Activated T-cell treated with anti-CD3 and anti-CD28 coated beads, Interleukin-2, amount 50 U/mL, for 24 hours (primary cell): ENCODE measurements around the gene TAOK3.

Experiments
- DNase-seq: peaks from one replicate; pipeline ENCODE4 v3.0.0-alpha.2; 2020
- H3K27ac Mint-ChIP-seq: 2 replicates; pipeline ENCODE4 v1.8.0; 2020; ENCODE audit warnings: mild to moderate bottlenecking, mixed read lengths
- H3K27me3 Mint-ChIP-seq: 2 replicates; pipeline ENCODE4 v1.8.0; 2020; ENCODE audit warnings: mixed read lengths
- H3K36me3 Mint-ChIP-seq: 2 replicates; pipeline ENCODE4 v1.8.0; 2020; ENCODE audit warnings: low read depth, mixed read lengths
- H3K4me1 Mint-ChIP-seq: 2 replicates; pipeline ENCODE4 v1.8.0; 2020; ENCODE audit warnings: low read depth, mixed read lengths
- H3K4me3 Mint-ChIP-seq: 2 replicates; pipeline ENCODE4 v1.8.0; 2020; ENCODE audit warnings: mild to moderate bottlenecking, moderate library complexity, mixed read lengths
- H3K9me3 Mint-ChIP-seq: 2 replicates; pipeline ENCODE4 v1.8.0; 2020; ENCODE audit warnings: mixed read lengths

Gene TAOK3

DNA sequence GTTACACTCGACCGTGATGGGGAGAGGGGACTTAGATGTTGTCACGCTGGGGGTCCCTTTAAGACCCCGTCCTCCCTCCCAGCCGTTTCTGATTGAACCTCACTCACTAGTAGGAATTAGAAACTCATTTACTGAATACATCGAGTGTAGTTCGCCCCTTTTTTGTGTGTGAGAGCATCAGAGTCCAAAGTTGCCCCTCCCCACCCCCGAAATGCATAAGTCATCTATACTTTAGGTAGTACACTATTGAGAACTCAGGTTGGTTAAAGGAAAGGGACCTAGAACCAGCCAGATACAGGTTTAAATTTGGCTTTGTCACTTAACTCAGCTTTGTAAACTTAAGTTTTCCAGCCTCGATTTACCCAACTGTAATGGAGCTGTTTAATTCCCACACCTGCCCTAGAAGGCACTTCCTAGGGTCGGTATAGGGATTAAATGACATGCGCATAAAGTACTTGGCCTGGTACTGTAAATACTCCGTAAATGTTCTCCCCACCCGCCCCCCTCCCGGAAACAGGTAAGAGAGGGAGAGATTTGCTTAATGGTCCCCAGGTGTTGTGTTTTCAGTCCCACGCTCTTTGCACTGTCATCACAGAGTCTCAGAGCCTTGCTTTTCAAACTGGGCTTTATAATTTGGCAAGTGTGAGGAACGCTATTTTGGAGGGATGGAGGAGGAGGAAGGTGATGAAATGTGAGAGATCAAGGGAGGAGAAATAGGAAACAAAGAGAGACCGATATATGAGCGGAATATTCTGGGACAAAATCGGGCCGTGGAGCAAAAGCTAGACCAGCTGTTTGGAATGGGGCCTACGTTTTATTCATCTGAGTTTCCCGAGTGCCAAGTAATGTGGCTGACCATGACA is 4.5 kb upstream of the TAOK3 start:
- Mint-ChIP-seq H3K9me3 (no peaks in the 10 kb centered on the region), H3K36me3 (peaks cover 40% of the 10 kb centered on the region), H3K4me1 (peaks cover 40% of the 10 kb centered on the region), H3K27me3 (no peaks in the 10 kb centered on the region), H3K27ac (peak overlapping the region; percentile 100), H3K4me3 (peak overlapping the region; percentile 92)
- DNase-seq, result no peak

DNA sequence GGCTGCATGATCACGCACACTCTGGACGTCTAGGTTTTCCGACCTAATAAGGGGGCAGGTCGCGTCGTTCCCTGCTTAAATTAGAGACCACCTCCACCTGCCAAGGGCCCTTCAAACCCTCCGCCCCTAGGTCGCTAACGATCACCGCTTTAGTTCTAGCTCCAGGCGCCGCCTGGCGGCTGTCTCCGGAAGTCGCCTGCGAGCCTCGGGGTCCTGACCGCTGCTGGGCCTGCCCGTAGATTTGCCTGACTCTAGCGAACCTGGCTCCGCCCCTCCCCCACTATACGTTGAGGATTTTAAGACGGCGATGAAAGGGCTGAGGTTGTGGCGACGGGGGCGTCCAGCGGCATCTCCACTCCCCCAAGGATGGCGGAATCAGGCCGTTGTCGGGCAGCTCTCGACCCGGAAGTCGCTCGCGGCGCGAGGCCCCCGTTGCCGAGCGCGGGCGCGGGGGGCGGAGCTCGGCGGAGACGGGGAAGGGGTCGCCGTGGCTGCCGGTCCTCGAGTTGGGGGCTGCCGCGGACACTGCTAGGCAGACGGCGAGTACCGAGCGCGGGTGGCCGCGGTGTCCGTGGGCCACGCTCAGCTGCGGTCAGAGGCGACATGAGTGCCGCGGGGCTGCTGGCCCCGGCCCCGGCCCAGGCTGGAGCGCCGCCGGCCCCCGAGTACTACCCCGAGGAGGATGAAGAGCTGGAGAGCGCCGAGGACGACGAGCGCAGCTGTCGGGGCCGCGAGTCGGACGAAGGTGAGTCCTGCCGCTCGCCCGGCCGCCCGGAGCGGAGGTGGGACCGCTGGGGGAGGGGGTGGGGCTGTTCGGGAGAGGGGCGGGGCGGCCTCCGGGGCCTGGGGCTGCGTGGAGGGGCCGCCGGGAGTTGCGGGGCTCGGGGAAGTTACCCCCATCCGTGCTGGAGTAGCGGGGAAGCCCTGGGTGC is 3.6 kb upstream of the TAOK3 start, which contains the start of gene SUDS3:
Gene SUDS3, plus strand, starts transcription at position 467 of the 932 bp plus-strand sequence. Its CDS starts 137 bp downstream, at position 604.
- Mint-ChIP-seq H3K27me3 (no peaks in the 10 kb centered on the region), H3K36me3 (peaks cover 31% of the 10 kb centered on the region), H3K4me3 (peak within 1 kb of the TSS; percentile 92), H3K9me3 (no peaks in the 10 kb centered on the region), H3K4me1 (peaks cover 40% of the 10 kb centered on the region), H3K27ac (peak within 1 kb of the TSS; percentile 100)
- peak; percentile 99 for DNase-seq

DNA sequence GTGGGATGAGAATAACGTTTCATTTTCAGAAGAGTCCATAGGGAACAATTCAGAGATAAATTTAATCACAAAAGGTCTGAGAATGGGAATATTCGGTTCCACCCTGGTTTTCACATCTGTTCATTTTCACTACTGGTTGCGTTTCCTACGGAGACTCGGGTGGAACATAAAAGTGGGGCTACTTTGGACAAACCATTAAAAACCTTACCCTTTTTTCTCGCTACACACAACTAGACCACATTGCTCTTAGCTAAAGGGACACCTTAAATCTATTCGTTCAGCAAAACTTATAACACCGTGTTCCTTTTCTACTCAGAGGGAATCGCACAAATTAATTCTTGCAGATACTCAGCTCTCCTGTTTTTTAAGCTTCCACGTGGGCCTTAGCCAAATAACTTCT is 2.6 kb upstream of the TAOK3 start:
- Mint-ChIP-seq H3K36me3 (peaks cover 22% of the 10 kb centered on the region), H3K4me1 (peaks cover 50% of the 10 kb centered on the region), H3K27me3 (no peaks in the 10 kb centered on the region), H3K27ac (peak overlapping the region; percentile 100), H3K4me3 (peak overlapping the region; percentile 92), H3K9me3 (no peaks in the 10 kb centered on the region)
- DNase-seq, result no peak

DNA sequence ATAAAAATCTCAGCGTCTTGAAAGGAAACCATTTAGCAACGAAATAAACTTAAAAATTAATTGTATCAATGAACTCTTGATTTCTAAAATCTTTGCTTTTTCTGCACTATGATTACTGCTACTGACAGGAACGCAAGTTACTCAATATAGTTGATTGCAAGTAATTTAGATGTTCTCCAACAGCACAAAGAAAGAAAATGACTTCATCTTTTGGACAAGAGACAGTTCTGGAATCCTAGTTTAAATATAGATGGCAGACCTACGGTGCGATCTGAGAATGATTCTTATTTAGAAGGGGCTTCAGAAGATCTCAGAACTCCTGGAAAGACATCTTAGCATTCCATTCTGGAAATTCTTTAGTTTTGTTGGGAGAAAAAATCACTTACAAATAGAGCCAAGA is 2.2 kb upstream of the TAOK3 start:
- Mint-ChIP-seq H3K36me3 (peaks cover 18% of the 10 kb centered on the region), H3K27ac (peak overlapping the region; percentile 12), H3K4me1 (peaks cover 51% of the 10 kb centered on the region), H3K9me3 (no peaks in the 10 kb centered on the region), H3K27me3 (no peaks in the 10 kb centered on the region), H3K4me3 (peak overlapping the region; percentile 27)
- no peak for DNase-seq

DNA sequence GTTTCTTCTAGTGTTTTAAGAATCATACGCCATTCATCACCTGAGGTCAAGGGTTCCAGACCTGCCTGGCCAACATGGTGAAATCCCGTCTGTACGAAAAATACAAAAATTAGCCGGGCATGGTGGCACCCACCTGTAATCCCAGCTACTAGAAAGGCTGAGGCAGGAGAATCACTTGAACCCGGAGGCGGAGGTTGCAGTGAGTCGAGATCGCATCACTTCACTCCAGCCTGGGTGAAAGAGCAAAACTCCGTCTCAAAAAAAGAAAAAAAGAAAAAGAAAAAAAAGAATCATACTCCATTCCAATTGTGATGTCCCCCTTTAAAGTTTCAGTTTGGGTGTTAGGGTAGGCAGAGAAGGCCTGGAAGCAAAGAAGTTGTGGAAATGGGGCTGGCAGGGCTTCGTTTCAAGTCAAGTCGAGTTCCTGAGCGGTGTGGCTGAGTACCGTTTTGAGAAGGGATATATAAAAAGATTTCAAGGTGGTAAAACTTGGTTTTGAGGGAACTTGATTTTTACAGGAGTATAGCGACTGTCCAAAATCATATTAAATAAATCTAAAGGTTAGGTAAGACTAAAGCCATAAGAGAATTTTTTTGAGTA is 1.5 kb upstream of the TAOK3 start:
- peak overlapping the region; percentile 94 for H3K27ac Mint-ChIP-seq
- H3K36me3 Mint-ChIP-seq, result peaks cover 11% of the 10 kb centered on the region
- no peak for DNase-seq

DNA sequence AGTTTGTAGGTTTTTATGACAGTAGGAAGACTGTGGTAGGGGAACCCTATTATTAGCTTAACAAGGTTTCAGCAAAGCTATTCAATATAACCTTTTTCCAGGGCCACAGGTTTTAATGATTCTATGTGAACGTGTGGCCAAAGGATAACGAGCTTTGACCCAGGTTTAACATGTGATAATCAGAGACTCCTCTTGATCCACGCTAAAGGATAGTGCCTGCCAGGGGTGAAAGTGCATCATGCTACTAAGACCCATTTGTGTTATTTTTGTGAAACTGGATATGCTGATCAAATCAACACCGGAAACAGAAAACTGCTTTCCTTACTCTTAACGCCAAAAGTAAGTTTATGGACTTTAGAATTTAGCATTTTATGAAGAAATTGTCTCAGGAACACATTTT is 909 bp upstream of the TAOK3 start:
- peaks cover 10% of the 10 kb centered on the region for H3K36me3 Mint-ChIP-seq
- no peaks in the 10 kb centered on the region for H3K9me3 Mint-ChIP-seq
- H3K4me1 Mint-ChIP-seq, result peaks cover 51% of the 10 kb centered on the region
- DNase-seq, result no peak
- H3K27ac Mint-ChIP-seq, result peak overlapping the region; percentile 94
- no peaks in the 10 kb centered on the region for H3K27me3 Mint-ChIP-seq
- H3K4me3 Mint-ChIP-seq, result peak overlapping the region; percentile 90

More for the DNA sequence above, 1.5 kb upstream of the TAOK3 start:
- Mint-ChIP-seq H3K9me3 (no peaks in the 10 kb centered on the region), H3K27me3 (no peaks in the 10 kb centered on the region), H3K4me3 (peak overlapping the region; percentile 90), H3K4me1 (peaks cover 51% of the 10 kb centered on the region)

DNA sequence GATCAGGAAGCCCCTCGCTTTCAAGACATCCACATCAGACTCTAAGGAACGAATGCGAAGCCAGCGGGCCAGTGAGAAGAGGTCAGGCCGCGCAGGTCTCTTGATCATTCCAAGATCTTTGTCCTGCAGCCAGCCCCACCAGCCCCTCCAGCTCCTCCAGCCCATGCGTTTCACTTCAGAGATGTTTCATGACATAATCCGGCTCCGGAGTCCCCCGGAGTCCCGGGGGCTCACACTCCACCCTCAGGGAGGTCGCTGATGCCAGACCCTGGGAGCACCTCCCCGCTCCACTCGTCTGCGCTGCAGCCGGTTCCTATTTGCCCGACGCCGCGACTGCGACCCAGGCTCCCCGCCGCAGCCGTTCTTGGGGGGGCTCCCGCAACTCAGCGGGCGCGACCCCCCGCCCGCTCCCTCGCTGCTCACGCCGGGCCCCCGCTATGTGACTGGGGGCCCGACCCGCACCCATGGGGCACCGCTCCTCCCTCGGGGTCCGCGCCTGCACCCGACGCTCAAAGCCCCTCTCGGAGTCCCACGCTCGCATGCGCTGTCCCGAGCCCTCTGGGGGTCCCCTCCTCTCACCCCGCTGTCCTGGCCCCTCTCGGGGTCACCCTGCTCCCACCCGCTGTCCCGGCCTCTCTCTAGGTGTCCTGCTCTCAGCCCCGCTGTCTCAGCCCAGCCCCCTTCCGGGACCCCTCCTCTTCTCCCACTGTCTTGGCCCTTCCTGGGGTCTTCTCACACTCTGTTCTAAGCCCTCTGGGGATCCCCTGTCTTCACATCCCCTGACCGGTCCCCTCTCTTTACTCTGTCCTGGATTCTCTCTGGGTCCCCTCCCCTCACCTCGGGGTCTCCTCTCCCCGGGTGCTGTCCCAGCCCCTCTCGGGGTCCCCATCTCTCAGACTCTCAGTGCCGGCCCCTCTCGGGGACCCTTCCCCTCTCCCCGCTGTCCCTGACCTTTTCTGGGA is 1.1 kb downstream of the TAOK3 start:
- H3K27ac Mint-ChIP-seq, result peak overlapping the region; percentile 40

DNA sequence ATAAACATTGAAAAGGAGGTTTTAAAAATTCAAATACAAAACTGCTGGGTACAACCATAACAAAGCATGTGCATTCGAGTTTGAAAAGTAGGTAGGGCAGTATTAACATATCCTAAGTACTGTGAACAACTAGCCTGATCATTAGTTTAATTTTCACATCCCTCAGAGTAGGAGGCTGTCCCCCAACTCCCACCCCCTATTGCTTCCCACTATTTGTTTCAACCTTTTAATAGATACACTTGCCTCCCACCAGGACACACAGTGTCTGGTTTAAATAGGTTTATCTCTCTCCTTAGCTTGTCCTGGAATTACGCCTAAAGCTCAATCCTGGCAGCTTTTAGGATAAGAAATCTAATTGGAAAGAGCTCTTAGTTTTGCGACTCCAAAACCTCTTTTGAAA is 2.1 kb downstream of the TAOK3 start:
- H3K36me3 Mint-ChIP-seq, result peaks cover 6% of the 10 kb centered on the region
- H3K27ac Mint-ChIP-seq, result no peak overlapping the region
- H3K4me1 Mint-ChIP-seq, result peaks cover 39% of the 10 kb centered on the region

More for the DNA sequence above, 1.1 kb downstream of the TAOK3 start:
- Mint-ChIP-seq H3K4me1 (peaks cover 42% of the 10 kb centered on the region), H3K27me3 (no peaks in the 10 kb centered on the region), H3K4me3 (peak overlapping the region; percentile 90), H3K9me3 (no peaks in the 10 kb centered on the region), H3K36me3 (peaks cover 9% of the 10 kb centered on the region)
- peak; percentile 37 for DNase-seq

DNA sequence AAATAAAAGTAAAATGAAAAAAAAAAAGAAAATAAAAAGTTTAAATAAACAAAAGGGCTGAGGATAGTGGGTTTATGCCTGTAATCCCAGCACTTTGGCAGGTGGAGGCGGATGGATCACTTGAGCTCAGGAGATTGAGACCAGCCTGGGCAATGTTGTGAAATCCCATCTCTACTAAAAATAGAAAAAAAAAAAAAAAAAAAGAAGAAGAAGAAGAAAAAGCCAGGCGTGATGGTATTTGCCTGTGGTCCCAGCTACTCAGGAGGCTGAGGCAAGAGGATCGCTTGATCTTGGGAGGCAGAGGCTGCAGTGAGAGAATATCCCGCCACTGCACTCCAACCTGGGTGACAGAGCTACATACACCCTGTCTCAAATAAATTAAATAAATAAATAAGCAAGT is 3.9 kb downstream of the TAOK3 start:
- Mint-ChIP-seq H3K36me3 (peaks cover 6% of the 10 kb centered on the region), H3K4me1 (peaks cover 24% of the 10 kb centered on the region), H3K27ac (no peak overlapping the region), H3K9me3 (no peaks in the 10 kb centered on the region), H3K4me3 (no peak overlapping the region), H3K27me3 (no peaks in the 10 kb centered on the region)
- no peak for DNase-seq

More for the DNA sequence above, 2.1 kb downstream of the TAOK3 start:
- no peak for DNase-seq
- Mint-ChIP-seq H3K9me3 (no peaks in the 10 kb centered on the region), H3K27me3 (no peaks in the 10 kb centered on the region), H3K4me3 (peak overlapping the region; percentile 90)

DNA sequence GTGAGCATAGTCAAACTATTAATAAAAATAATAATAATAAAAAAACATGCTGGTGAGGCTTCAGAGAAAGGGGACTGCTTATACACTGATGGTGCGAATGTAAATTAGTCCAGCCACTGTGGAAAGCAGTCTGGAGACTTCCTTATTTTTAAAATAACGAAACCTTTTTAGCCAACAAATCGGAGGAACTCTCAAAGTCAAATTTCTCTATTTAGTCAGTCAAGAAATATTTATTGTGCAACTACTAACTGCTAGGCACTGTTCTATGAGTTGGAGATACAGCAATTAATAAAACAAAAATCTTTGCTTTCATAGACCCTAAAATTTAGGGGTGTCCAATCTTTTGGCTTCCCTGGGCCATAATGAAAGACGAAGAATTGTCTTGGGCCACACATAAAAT is 10.8 kb downstream of the TAOK3 start:
- peaks cover 11% of the 10 kb centered on the region for H3K36me3 Mint-ChIP-seq
- H3K4me1 Mint-ChIP-seq, result peaks cover 27% of the 10 kb centered on the region
- H3K27ac Mint-ChIP-seq, result no peak overlapping the region
- no peaks in the 10 kb centered on the region for H3K27me3 Mint-ChIP-seq
- no peak for DNase-seq
- H3K9me3 Mint-ChIP-seq, result no peaks in the 10 kb centered on the region
- H3K4me3 Mint-ChIP-seq, result no peak overlapping the region

DNA sequence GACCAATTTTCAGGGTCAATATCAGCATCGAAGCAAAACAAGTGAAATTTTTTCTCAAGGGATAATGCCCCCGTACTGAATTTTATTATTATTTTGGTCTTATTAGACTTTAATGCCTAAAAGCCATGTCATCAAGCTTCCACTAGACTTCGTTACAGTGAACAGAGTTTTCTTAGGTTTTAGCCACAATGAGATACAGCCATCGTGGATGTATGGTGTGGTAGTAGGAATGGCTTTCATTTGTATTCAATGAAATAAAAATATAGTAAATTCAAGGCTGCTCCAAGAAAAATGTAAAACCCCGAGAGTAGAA is 11.7 kb downstream of the TAOK3 start:
- peaks cover 35% of the 10 kb centered on the region for H3K4me1 Mint-ChIP-seq
- no peak overlapping the region for H3K4me3 Mint-ChIP-seq
- no peak for DNase-seq
- peaks cover 11% of the 10 kb centered on the region for H3K36me3 Mint-ChIP-seq
- no peaks in the 10 kb centered on the region for H3K9me3 Mint-ChIP-seq
- no peak overlapping the region for H3K27ac Mint-ChIP-seq
- no peaks in the 10 kb centered on the region for H3K27me3 Mint-ChIP-seq

DNA sequence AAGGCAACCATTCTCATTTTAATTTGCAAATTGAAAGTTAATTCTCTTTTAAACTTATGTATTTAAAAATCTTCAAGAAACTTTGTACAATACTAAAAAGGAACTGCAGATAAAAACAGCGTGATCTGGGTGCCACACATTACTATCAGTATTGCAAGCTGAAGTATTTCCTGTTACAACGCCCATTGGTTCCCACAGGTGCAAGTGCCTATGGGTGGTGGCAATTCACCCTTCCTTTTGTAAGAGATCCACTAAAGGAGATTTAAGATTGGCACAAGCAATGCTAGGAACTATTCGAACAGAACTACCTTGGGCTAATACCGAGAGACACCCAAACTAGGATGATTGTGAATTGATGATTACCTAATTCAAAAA is 13.2 kb downstream of the TAOK3 start:
- Mint-ChIP-seq H3K27ac (peak overlapping the region; percentile 93), H3K4me1 (peaks cover 47% of the 10 kb centered on the region), H3K27me3 (no peaks in the 10 kb centered on the region), H3K4me3 (peak overlapping the region; percentile 90), H3K36me3 (peaks cover 24% of the 10 kb centered on the region), H3K9me3 (no peaks in the 10 kb centered on the region)
- DNase-seq, result no peak

DNA sequence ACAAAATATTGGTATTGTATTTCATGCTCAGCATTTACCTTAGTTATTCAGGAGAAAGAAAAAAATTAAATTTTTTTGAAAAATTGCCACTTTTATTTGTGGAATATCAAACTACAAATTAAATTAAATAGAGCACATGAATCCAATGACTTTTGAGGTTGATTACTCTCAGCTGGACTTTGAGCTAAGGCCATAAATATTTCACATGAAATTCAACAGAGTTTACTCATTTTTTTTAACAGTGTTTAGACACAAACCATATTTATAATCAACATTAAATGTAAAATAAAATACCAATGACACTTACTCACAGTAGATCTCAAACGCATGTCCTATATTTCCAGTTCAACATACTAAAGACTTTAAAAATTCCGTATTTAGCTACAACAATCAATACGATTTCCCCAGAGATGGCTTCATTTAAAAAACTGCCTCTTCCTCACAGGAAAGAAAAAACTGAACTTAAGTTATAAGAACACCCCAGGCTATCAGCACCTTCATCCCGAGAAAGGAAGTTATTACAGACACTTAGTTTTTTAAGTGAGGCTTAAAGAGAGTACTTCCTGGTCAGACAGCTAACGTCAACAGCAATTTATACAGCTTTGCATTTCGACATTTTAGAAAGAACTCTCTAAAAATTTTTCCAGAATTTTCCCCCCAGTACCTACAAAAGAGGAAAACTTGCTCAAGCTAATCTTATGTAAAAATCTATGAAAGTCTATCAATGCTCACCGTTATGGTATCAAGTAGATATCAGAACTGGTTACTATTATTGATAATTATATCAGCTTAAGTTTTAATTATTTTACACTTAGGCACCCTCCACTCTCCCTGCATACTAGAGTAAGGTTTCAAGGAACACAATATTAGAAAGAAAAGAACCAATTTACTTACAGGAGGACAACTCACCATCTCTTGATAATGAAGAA is 13.8 kb downstream of the TAOK3 start:
- Mint-ChIP-seq H3K36me3 (peaks cover 29% of the 10 kb centered on the region), H3K27me3 (no peaks in the 10 kb centered on the region), H3K4me3 (peak overlapping the region; percentile 90), H3K9me3 (no peaks in the 10 kb centered on the region), H3K4me1 (peaks cover 53% of the 10 kb centered on the region), H3K27ac (peak overlapping the region; percentile 93)
- DNase-seq, result no peak
